Nephron (organoid): ENCODE results near the gene MUC3A.
"Not testable (repeated sequence)": the region's sequence is repeated elsewhere in the genome, so short reads cannot be mapped to it uniquely, and the experiment has no call there.

Source experiments
- H3K27ac Mint-ChIP-seq, 3 experiments: 2 replicates each; pipeline ENCODE4 v1.8.0; 2020; ENCODE audit warnings: mixed read lengths in 3 of 3, mild to moderate bottlenecking in 2 of 3, moderate library complexity in 1 of 3
- H3K27me3 Mint-ChIP-seq: 2 replicates; pipeline ENCODE4 v1.8.0; 2021; ENCODE audit warnings: low read depth, mild to moderate bottlenecking, moderate library complexity, mixed read lengths
- H3K36me3 Mint-ChIP-seq: 2 replicates; pipeline ENCODE4 v1.8.0; 2020; ENCODE audit warnings: low read depth, mixed read lengths
- H3K4me1 Mint-ChIP-seq: 2 replicates; pipeline ENCODE4 v1.8.0; 2020; ENCODE audit warnings: mixed read lengths
- H3K4me3 Mint-ChIP-seq, 3 experiments: 2 replicates each; pipeline ENCODE4 v1.8.0; 2020; ENCODE audit warnings: mild to moderate bottlenecking in 3 of 3, mixed read lengths in 3 of 3, moderate library complexity in 2 of 3
- H3K9me3 Mint-ChIP-seq: 2 replicates; pipeline ENCODE4 v1.8.0; 2020; ENCODE audit warnings: mixed read lengths
- CTCF ChIP-seq, 3 experiments: fragments of 200-600 bp; sonication (generic); IDR thresholded peaks; one replicate each; pipeline ENCODE4 v1.5.0; 2021; ENCODE audit warnings: antibody characterized with exemption in 3 of 3; ENCODE audit not compliant: unreplicated experiment in 3 of 3

The MUC3A gene

GRCh38 chr7:100991631-100992030 is 42.3 kb downstream of the MUC3A start:
- Mint-ChIP-seq H3K27me3 (peaks cover under 1% of the 10 kb centered on the region), H3K9me3 (peaks cover 3% of the 10 kb centered on the region), H3K27ac (no peak overlapping the region), H3K4me1 (no peaks in the 10 kb centered on the region), H3K36me3 (no peaks in the 10 kb centered on the region), H3K4me3 (no peak overlapping the region)
- TF ChIP-seq CTCF (IDR thresholded peaks at IDR 0.05; ENCODE audit: unreplicated experiment in 3 of 3) = no peak

- not testable (repeated sequence) for H3K27ac Mint-ChIP-seq, H3K27me3 Mint-ChIP-seq, H3K4me3 Mint-ChIP-seq, H3K4me1 Mint-ChIP-seq, H3K36me3 Mint-ChIP-seq, H3K9me3 Mint-ChIP-seq
Observed at GRCh38 chr7:100992280-100992679, 42.9 kb downstream of the MUC3A start.

GRCh38 chr7:100994671-100995070 is 45.3 kb downstream of the MUC3A start:
- not testable (repeated sequence) for H3K4me3 Mint-ChIP-seq, H3K27ac Mint-ChIP-seq, H3K4me1 Mint-ChIP-seq, H3K9me3 Mint-ChIP-seq, H3K36me3 Mint-ChIP-seq, H3K27me3 Mint-ChIP-seq

- H3K27me3 Mint-ChIP-seq, H3K4me3 Mint-ChIP-seq, H3K4me1 Mint-ChIP-seq, H3K27ac Mint-ChIP-seq, H3K36me3 Mint-ChIP-seq, H3K9me3 Mint-ChIP-seq: not testable (repeated sequence)
Observed at GRCh38 chr7:100998530-100998929, 49.2 kb downstream of the MUC3A start.

- not testable (repeated sequence) for H3K4me1 Mint-ChIP-seq, H3K4me3 Mint-ChIP-seq, H3K27ac Mint-ChIP-seq, H3K36me3 Mint-ChIP-seq, H3K27me3 Mint-ChIP-seq, H3K9me3 Mint-ChIP-seq
Observed at GRCh38 chr7:100999334-100999733, 50.0 kb downstream of the MUC3A start.

- H3K27me3 Mint-ChIP-seq, H3K9me3 Mint-ChIP-seq, H3K36me3 Mint-ChIP-seq, H3K27ac Mint-ChIP-seq, H3K4me3 Mint-ChIP-seq, H3K4me1 Mint-ChIP-seq: not testable (repeated sequence)
Observed at GRCh38 chr7:101000025-101000424, 50.7 kb downstream of the MUC3A start.

- H3K27ac Mint-ChIP-seq, H3K4me3 Mint-ChIP-seq, H3K27me3 Mint-ChIP-seq, H3K4me1 Mint-ChIP-seq, H3K36me3 Mint-ChIP-seq, H3K9me3 Mint-ChIP-seq: not testable (repeated sequence)
Observed at GRCh38 chr7:101002333-101002732, 53.0 kb downstream of the MUC3A start.

- not testable (repeated sequence) for H3K36me3 Mint-ChIP-seq, H3K4me1 Mint-ChIP-seq, H3K27ac Mint-ChIP-seq, H3K4me3 Mint-ChIP-seq, H3K9me3 Mint-ChIP-seq
- peaks cover 19% of the 10 kb centered on the region for H3K27me3 Mint-ChIP-seq
Observed at GRCh38 chr7:101007361-101007760, 58.0 kb downstream of the MUC3A start.

GRCh38 chr7:101009629-101010028 is 60.3 kb downstream of the MUC3A start:
- H3K27me3 Mint-ChIP-seq = peaks cover 25% of the 10 kb centered on the region
- H3K36me3 Mint-ChIP-seq = no peaks in the 10 kb centered on the region
- no peak for TF ChIP-seq CTCF (IDR thresholded peaks at IDR 0.05; ENCODE audit: unreplicated experiment in 3 of 3)
- no peak overlapping the region for H3K27ac Mint-ChIP-seq
- H3K4me3 Mint-ChIP-seq = no peak overlapping the region
- no peaks in the 10 kb centered on the region for H3K4me1 Mint-ChIP-seq
- H3K9me3 Mint-ChIP-seq = no peaks in the 10 kb centered on the region

- H3K27ac Mint-ChIP-seq = no peak overlapping the region
- H3K4me1 Mint-ChIP-seq = no peaks in the 10 kb centered on the region
- no peak for TF ChIP-seq CTCF (IDR thresholded peaks at IDR 0.05; ENCODE audit: unreplicated experiment in 3 of 3)
- no peak overlapping the region for H3K4me3 Mint-ChIP-seq
- H3K36me3 Mint-ChIP-seq = no peaks in the 10 kb centered on the region
- no peaks in the 10 kb centered on the region for H3K9me3 Mint-ChIP-seq
- peaks cover 38% of the 10 kb centered on the region for H3K27me3 Mint-ChIP-seq
Observed at GRCh38 chr7:101012931-101013330, 63.6 kb downstream of the MUC3A start.
